Measurements from ENCODE around the gene TMEM101.
A peak's percentile ranks its signal among the peaks of the same experiment; 100 is the strongest.

TMEM101 gene

DNA sequence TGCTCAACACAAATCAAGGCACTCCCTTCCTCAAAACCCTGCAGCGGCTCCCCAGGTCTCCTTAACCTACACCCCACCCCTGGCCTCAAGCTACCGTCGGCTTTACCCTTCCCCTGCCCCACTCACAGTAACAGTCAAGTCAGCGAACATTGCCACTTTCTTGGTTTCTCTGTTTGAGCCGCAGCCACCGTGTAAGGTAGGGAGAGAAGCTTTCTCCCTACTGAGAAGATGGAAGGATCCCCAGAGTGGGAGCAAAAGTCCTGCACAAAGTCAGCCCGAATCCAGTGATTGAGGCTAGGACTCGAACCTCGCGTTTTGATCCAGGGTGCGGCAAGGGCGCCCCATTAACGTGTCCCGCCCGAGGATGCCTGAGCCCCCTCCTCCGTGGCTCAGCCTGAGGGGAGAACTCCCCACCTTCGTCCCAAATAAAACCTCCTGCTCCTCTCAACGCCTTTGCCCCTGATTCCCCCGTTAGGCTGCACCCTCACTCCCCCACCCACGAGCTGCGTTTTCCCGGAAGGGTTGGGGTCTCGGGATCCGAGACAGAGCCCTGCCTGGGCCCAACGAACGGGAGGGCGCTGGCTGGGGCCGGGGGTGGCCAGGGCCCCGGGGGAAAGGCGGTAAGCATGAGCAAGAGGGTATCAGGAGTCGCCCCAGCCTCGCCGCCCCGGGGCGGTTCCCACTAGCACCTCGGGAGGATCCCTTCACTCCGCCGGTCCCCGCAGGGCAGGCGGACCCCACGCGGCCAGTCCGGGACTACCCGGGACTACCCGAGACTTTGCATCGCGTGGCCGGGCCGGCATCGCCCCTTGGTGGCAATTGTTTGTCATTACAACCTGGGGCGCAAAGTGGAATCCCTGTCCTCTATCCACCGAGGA, 20.3 kb downstream of the TMEM101 start (continued):
- TF ChIP-seq PRDM2 (tag by site-specific recombination; IDR thresholded peaks at IDR 0.05; ENCODE audit: borderline replicate concordance) (no peak), ZNF561 (tag by site-specific recombination; IDR thresholded peaks at IDR 0.05; ENCODE audit: borderline replicate concordance) (no peak), ZNF202 (tag by site-specific recombination; IDR thresholded peaks at IDR 0.05; ENCODE audit: borderline replicate concordance) (no peak)

GRCh38 chr17:43992641-43993040, 22.1 kb downstream of the TMEM101 start:
- H3K4me1 ChIP-seq (ENCODE audit: control insufficient read depth, insufficient read depth, low read length), result no peaks in the 10 kb centered on the region
- no peak overlapping the region for H3K4me3 ChIP-seq (ENCODE audit: low read depth, low read length)
- ChIA-PET POLR2A (no interaction called here), CTCF (interaction anchor here (1.0 to 9.9 kb wide), 4 partner anchors 50 to 338 kb away, joined by 5 to 267 read pairs (median 32); partner anchors contain the start of gene PPY)
- H3K9me3 ChIP-seq (ENCODE audit: control insufficient read depth, insufficient read depth, low read depth, low read length), result no peaks in the 10 kb centered on the region
- H3K36me3 ChIP-seq (ENCODE audit: control insufficient read depth in 2 of 2, insufficient read depth in 1 of 2, low read length in 2 of 2), result no peaks in the 10 kb centered on the region
- no peak for TF ChIP-seq ZNF37A (tag by site-specific recombination; IDR thresholded peaks at IDR 0.05)
- no peak for TF ChIP-seq ZFP37 (tag by site-specific recombination; IDR thresholded peaks at IDR 0.05)
- TF ChIP-seq ZNF404 (tag by site-specific recombination; IDR thresholded peaks at IDR 0.05), result no peak
- TF ChIP-seq ZSCAN23 (tag by site-specific recombination; IDR thresholded peaks at IDR 0.05), result no peak
- H3K27ac ChIP-seq (ENCODE audit: extremely low read depth, low read depth, low read length), result no peak overlapping the region

- Histone ChIP-seq H3K36me3 (ENCODE audit: control insufficient read depth in 2 of 2, insufficient read depth in 1 of 2, low read length in 2 of 2) (no peaks in the 10 kb centered on the region), H3K27ac (ENCODE audit: extremely low read depth, low read depth, low read length) (no peak overlapping the region), H3K9me3 (ENCODE audit: control insufficient read depth, insufficient read depth, low read depth, low read length) (no peaks in the 10 kb centered on the region), H3K4me3 (ENCODE audit: low read depth, low read length) (no peak overlapping the region), H3K4me1 (ENCODE audit: control insufficient read depth, insufficient read depth, low read length) (no peaks in the 10 kb centered on the region; the same call in 1 of the 2 replicates)
- no peak for TF ChIP-seq ZNF19 (tag by site-specific recombination; IDR thresholded peaks at IDR 0.05; ENCODE audit: low read depth)
- TF ChIP-seq ZBTB20 (tag by site-specific recombination; IDR thresholded peaks at IDR 0.05), result peak; percentile 40; the same call in 1 of the 2 replicates
- no peak for TF ChIP-seq HOXA7 (CRISPR knock-in tag; IDR thresholded peaks at IDR 0.05; ENCODE audit: borderline replicate concordance)
- no peak for TF ChIP-seq ZNF157 (tag by site-specific recombination; IDR thresholded peaks at IDR 0.05)
- POLR2A ChIA-PET, result no interaction called here
- CTCF ChIA-PET, result interaction anchor here (0.6 to 2.5 kb wide), 5 partner anchors 37 to 320 kb away, joined by 3 to 15 read pairs (median 3); partner anchors contain the start of gene PPY
Measured at GRCh38 chr17:43988301-43988700, 26.5 kb downstream of the TMEM101 start.
